Activated T-cell treated with anti-CD3 and anti-CD28 coated beads, Interleukin-2, amount 50 U/mL, for 24 hours (primary cell): ENCODE data around the gene PTPRZ1.

Experiments
- DNase-seq: peaks from one replicate; pipeline ENCODE4 v3.0.0-alpha.2; 2020
- H3K27ac Mint-ChIP-seq: 2 replicates; pipeline ENCODE4 v1.8.0; 2020; ENCODE audit warnings: mild to moderate bottlenecking, mixed read lengths
- H3K27me3 Mint-ChIP-seq: 2 replicates; pipeline ENCODE4 v1.8.0; 2020; ENCODE audit warnings: mixed read lengths
- H3K36me3 Mint-ChIP-seq: 2 replicates; pipeline ENCODE4 v1.8.0; 2020; ENCODE audit warnings: low read depth, mixed read lengths
- H3K4me1 Mint-ChIP-seq: 2 replicates; pipeline ENCODE4 v1.8.0; 2020; ENCODE audit warnings: low read depth, mixed read lengths
- H3K4me3 Mint-ChIP-seq: 2 replicates; pipeline ENCODE4 v1.8.0; 2020; ENCODE audit warnings: mild to moderate bottlenecking, moderate library complexity, mixed read lengths
- H3K9me3 Mint-ChIP-seq: 2 replicates; pipeline ENCODE4 v1.8.0; 2020; ENCODE audit warnings: mixed read lengths

PTPRZ1 gene

GRCh38 chr7:121872831-121873288 is at the start of gene PTPRZ1:
TSS of gene PTPRZ1 (plus strand) at chr7:121873161. CDS start at chr7:121873500, 339 bp downstream.
- no peak for DNase-seq
- peaks cover 48% of the 10 kb centered on the region for H3K27me3 Mint-ChIP-seq
- peak within 1 kb of the TSS; percentile 13 for H3K4me3 Mint-ChIP-seq
- no peaks in the 10 kb centered on the region for H3K9me3 Mint-ChIP-seq
- H3K4me1 Mint-ChIP-seq, result peaks cover 6% of the 10 kb centered on the region
- H3K36me3 Mint-ChIP-seq, result no peaks in the 10 kb centered on the region
- H3K27ac Mint-ChIP-seq, result no peak within 1 kb of the TSS

- Mint-ChIP-seq H3K27me3 (no peaks in the 10 kb centered on the region), H3K9me3 (peaks cover 6% of the 10 kb centered on the region), H3K36me3 (no peaks in the 10 kb centered on the region), H3K27ac (no peak overlapping the region), H3K4me3 (no peak overlapping the region), H3K4me1 (no peaks in the 10 kb centered on the region)
- no peak for DNase-seq
Observed at GRCh38 chr7:121824276-121824675, 48.7 kb upstream of the PTPRZ1 start.

GRCh38 chr7:121831351-121831750 is 41.6 kb upstream of the PTPRZ1 start:
- H3K4me3 Mint-ChIP-seq, result no peak overlapping the region
- no peaks in the 10 kb centered on the region for H3K4me1 Mint-ChIP-seq
- H3K27me3 Mint-ChIP-seq, result no peaks in the 10 kb centered on the region
- no peak for DNase-seq
- no peaks in the 10 kb centered on the region for H3K36me3 Mint-ChIP-seq
- H3K27ac Mint-ChIP-seq, result no peak overlapping the region
- H3K9me3 Mint-ChIP-seq, result peaks cover 4% of the 10 kb centered on the region

GRCh38 chr7:121831801-121832200 is 41.2 kb upstream of the PTPRZ1 start:
- Mint-ChIP-seq H3K27me3 (no peaks in the 10 kb centered on the region), H3K27ac (no peak overlapping the region)

GRCh38 chr7:121832347-121832746 is 40.6 kb upstream of the PTPRZ1 start:
- no peaks in the 10 kb centered on the region for H3K4me1 Mint-ChIP-seq
- H3K27ac Mint-ChIP-seq, result no peak overlapping the region
- H3K36me3 Mint-ChIP-seq, result no peaks in the 10 kb centered on the region
- no peak for DNase-seq
- peaks cover 4% of the 10 kb centered on the region for H3K9me3 Mint-ChIP-seq
- H3K27me3 Mint-ChIP-seq, result no peaks in the 10 kb centered on the region
- no peak overlapping the region for H3K4me3 Mint-ChIP-seq

More at GRCh38 chr7:121831801-121832200, 41.2 kb upstream of the PTPRZ1 start:
- Mint-ChIP-seq H3K4me1 (no peaks in the 10 kb centered on the region), H3K9me3 (peaks cover 4% of the 10 kb centered on the region), H3K36me3 (no peaks in the 10 kb centered on the region), H3K4me3 (no peak overlapping the region)
- DNase-seq, result no peak

GRCh38 chr7:121833991-121834390 is 39.0 kb upstream of the PTPRZ1 start:
- no peak for DNase-seq
- Mint-ChIP-seq H3K4me3 (no peak overlapping the region), H3K27ac (no peak overlapping the region), H3K36me3 (no peaks in the 10 kb centered on the region), H3K4me1 (no peaks in the 10 kb centered on the region), H3K27me3 (no peaks in the 10 kb centered on the region), H3K9me3 (peaks cover 5% of the 10 kb centered on the region)

- Mint-ChIP-seq H3K36me3 (no peaks in the 10 kb centered on the region), H3K4me3 (no peak overlapping the region), H3K4me1 (no peaks in the 10 kb centered on the region), H3K27ac (no peak overlapping the region), H3K27me3 (no peaks in the 10 kb centered on the region), H3K9me3 (peaks cover 10% of the 10 kb centered on the region)
- no peak for DNase-seq
Observed at GRCh38 chr7:121837462-121837861, 35.5 kb upstream of the PTPRZ1 start.

GRCh38 chr7:121847041-121847440 is 25.9 kb upstream of the PTPRZ1 start:
- Mint-ChIP-seq H3K4me3 (no peak overlapping the region), H3K9me3 (peaks cover 9% of the 10 kb centered on the region), H3K4me1 (no peaks in the 10 kb centered on the region)

GRCh38 chr7:121853307-121853706 is 19.7 kb upstream of the PTPRZ1 start:
- peaks cover 2% of the 10 kb centered on the region for H3K9me3 Mint-ChIP-seq

More at GRCh38 chr7:121847041-121847440, 25.9 kb upstream of the PTPRZ1 start:
- no peak for DNase-seq
- no peaks in the 10 kb centered on the region for H3K27me3 Mint-ChIP-seq
- no peaks in the 10 kb centered on the region for H3K36me3 Mint-ChIP-seq
- no peak overlapping the region for H3K27ac Mint-ChIP-seq

GRCh38 chr7:121860953-121861352 is 12.0 kb upstream of the PTPRZ1 start:
- DNase-seq, result no peak
- Mint-ChIP-seq H3K4me1 (no peaks in the 10 kb centered on the region), H3K36me3 (no peaks in the 10 kb centered on the region), H3K27me3 (no peaks in the 10 kb centered on the region), H3K27ac (no peak overlapping the region), H3K4me3 (no peak overlapping the region), H3K9me3 (no peaks in the 10 kb centered on the region)

More at GRCh38 chr7:121853307-121853706, 19.7 kb upstream of the PTPRZ1 start:
- H3K4me3 Mint-ChIP-seq, result no peak overlapping the region
- H3K27ac Mint-ChIP-seq, result no peak overlapping the region
- H3K4me1 Mint-ChIP-seq, result no peaks in the 10 kb centered on the region
- no peaks in the 10 kb centered on the region for H3K36me3 Mint-ChIP-seq
- no peaks in the 10 kb centered on the region for H3K27me3 Mint-ChIP-seq
- DNase-seq, result no peak

- Mint-ChIP-seq H3K27ac (no peak overlapping the region), H3K36me3 (no peaks in the 10 kb centered on the region), H3K4me3 (no peak overlapping the region), H3K9me3 (peaks cover 6% of the 10 kb centered on the region), H3K4me1 (no peaks in the 10 kb centered on the region), H3K27me3 (no peaks in the 10 kb centered on the region)
- no peak for DNase-seq
Observed at GRCh38 chr7:121862591-121862990, 10.4 kb upstream of the PTPRZ1 start.

GRCh38 chr7:121871188-121871587 is 1.8 kb upstream of the PTPRZ1 start:
- peaks cover 6% of the 10 kb centered on the region for H3K9me3 Mint-ChIP-seq
- H3K27ac Mint-ChIP-seq, result no peak overlapping the region
- no peaks in the 10 kb centered on the region for H3K36me3 Mint-ChIP-seq

GRCh38 chr7:121873289-121874194 is 581 bp downstream of the PTPRZ1 start:
- Mint-ChIP-seq H3K27me3 (peaks cover 48% of the 10 kb centered on the region), H3K9me3 (no peaks in the 10 kb centered on the region), H3K36me3 (no peaks in the 10 kb centered on the region), H3K27ac (no peak overlapping the region), H3K4me1 (peaks cover 6% of the 10 kb centered on the region), H3K4me3 (peak overlapping the region; percentile 13)
- DNase-seq, result no peak

More at GRCh38 chr7:121871188-121871587, 1.8 kb upstream of the PTPRZ1 start:
- no peak for DNase-seq
- Mint-ChIP-seq H3K4me1 (peaks cover 6% of the 10 kb centered on the region), H3K4me3 (no peak overlapping the region), H3K27me3 (peaks cover 43% of the 10 kb centered on the region)

GRCh38 chr7:121874298-121874697 is 1.3 kb downstream of the PTPRZ1 start:
- peaks cover 6% of the 10 kb centered on the region for H3K4me1 Mint-ChIP-seq
- H3K36me3 Mint-ChIP-seq, result no peaks in the 10 kb centered on the region
- H3K9me3 Mint-ChIP-seq, result no peaks in the 10 kb centered on the region
- H3K27me3 Mint-ChIP-seq, result peaks cover 48% of the 10 kb centered on the region
- no peak overlapping the region for H3K27ac Mint-ChIP-seq
- DNase-seq, result no peak
- no peak overlapping the region for H3K4me3 Mint-ChIP-seq

GRCh38 chr7:121875203-121875602 is 2.2 kb downstream of the PTPRZ1 start:
- no peak for DNase-seq
- H3K9me3 Mint-ChIP-seq, result no peaks in the 10 kb centered on the region
- peaks cover 48% of the 10 kb centered on the region for H3K27me3 Mint-ChIP-seq
- H3K36me3 Mint-ChIP-seq, result no peaks in the 10 kb centered on the region
- no peak overlapping the region for H3K4me3 Mint-ChIP-seq
- H3K4me1 Mint-ChIP-seq, result peaks cover 6% of the 10 kb centered on the region
- H3K27ac Mint-ChIP-seq, result no peak overlapping the region
